Loucy (cell line): ENCODE results near the gene SDK1.

ENCODE experiments used
- H2AFZ ChIP-seq: fragments of 200-600 bp; sonication (generic); 2 replicates; pipeline ENCODE4 v1.6.0; 2016; ENCODE audit warnings: antibody characterized with exemption, mild to moderate bottlenecking, low read length, moderate library complexity
- H3F3A ChIP-seq: fragments of 200-600 bp; 2 replicates; pipeline ENCODE4 v1.6.0; 2016; ENCODE audit warnings: antibody characterized with exemption, low read depth, mild to moderate bottlenecking
- H3K27me3 ChIP-seq: fragments of 200-600 bp; sonication (generic); 2 replicates; pipeline ENCODE4 v1.6.1; 2014; ENCODE audit warnings: low read length, mild to moderate bottlenecking; ENCODE audit not compliant: insufficient read depth, poor library complexity, severe bottlenecking
- H3K36me3 ChIP-seq: fragments of 200-600 bp; sonication (generic); 2 replicates; pipeline ENCODE4 v1.6.1; 2016; ENCODE audit warnings: low read length; ENCODE audit not compliant: insufficient read depth
- H3K4me1 ChIP-seq: fragments of 200-600 bp; sonication (generic); 2 replicates; pipeline ENCODE4 v1.5.1; 2014; ENCODE audit warnings: low read length, mild to moderate bottlenecking; ENCODE audit not compliant: insufficient read depth, poor library complexity, severe bottlenecking
- H3K4me2 ChIP-seq: fragments of 200-600 bp; sonication (generic); 2 replicates; pipeline ENCODE4 v1.6.0; 2014; ENCODE audit warnings: antibody characterized with exemption, low read length, low read depth, mild to moderate bottlenecking; ENCODE audit not compliant: poor library complexity, severe bottlenecking
- H3K4me3 ChIP-seq: fragments of 200-600 bp; sonication (generic); 2 replicates; pipeline ENCODE4 v1.5.1; 2014; ENCODE audit warnings: low read length, mild to moderate bottlenecking, mixed read lengths; ENCODE audit not compliant: poor library complexity, severe bottlenecking
- H3K79me2 ChIP-seq: fragments of 200-600 bp; sonication (generic); 2 replicates; pipeline ENCODE4 v1.6.1; 2014; ENCODE audit warnings: low read length; ENCODE audit not compliant: insufficient read depth
- H3K9ac ChIP-seq: fragments of 200-600 bp; sonication (generic); 2 replicates; pipeline ENCODE4 v1.6.0; 2014; ENCODE audit warnings: mild to moderate bottlenecking, low read depth, low read length, moderate library complexity; ENCODE audit not compliant: poor library complexity, severe bottlenecking
- H3K9me2 ChIP-seq: fragments of 200-600 bp; sonication (generic); replicated peaks from 2 replicates; pipeline ENCODE4 v1.6.1; 2016; ENCODE audit warnings: low read depth, low read length, mixed read lengths
- H3K9me3 ChIP-seq: fragments of 200-600 bp; sonication (generic); 2 replicates; pipeline ENCODE4 v1.6.1; 2014; ENCODE audit warnings: mild to moderate bottlenecking, antibody characterized with exemption, low read length, low read depth; ENCODE audit not compliant: insufficient read depth
- H4K20me1 ChIP-seq: fragments of 200-600 bp; sonication (generic); 2 replicates; pipeline ENCODE4 v1.6.0; 2014; ENCODE audit warnings: antibody characterized with exemption, low read length, mild to moderate bottlenecking; ENCODE audit not compliant: insufficient read depth, poor library complexity, severe bottlenecking
- EZH2phosphoT487 ChIP-seq: fragments of 200-600 bp; IDR thresholded peaks from 2 replicates; pipeline ENCODE4 v1.6.1; 2018; ENCODE audit warnings: antibody characterized with exemption, mild to moderate bottlenecking, moderate library complexity, borderline replicate concordance
- TF ChIP-seq, protein P1 (sequence below): fragments of 200-600 bp; sonication (generic); conservative IDR thresholded peaks from 2 replicates; pipeline ENCODE4 v1.5.1; 2014; ENCODE audit warnings: mild to moderate bottlenecking, antibody characterized with exemption, low read length

Gene SDK1

DNA sequence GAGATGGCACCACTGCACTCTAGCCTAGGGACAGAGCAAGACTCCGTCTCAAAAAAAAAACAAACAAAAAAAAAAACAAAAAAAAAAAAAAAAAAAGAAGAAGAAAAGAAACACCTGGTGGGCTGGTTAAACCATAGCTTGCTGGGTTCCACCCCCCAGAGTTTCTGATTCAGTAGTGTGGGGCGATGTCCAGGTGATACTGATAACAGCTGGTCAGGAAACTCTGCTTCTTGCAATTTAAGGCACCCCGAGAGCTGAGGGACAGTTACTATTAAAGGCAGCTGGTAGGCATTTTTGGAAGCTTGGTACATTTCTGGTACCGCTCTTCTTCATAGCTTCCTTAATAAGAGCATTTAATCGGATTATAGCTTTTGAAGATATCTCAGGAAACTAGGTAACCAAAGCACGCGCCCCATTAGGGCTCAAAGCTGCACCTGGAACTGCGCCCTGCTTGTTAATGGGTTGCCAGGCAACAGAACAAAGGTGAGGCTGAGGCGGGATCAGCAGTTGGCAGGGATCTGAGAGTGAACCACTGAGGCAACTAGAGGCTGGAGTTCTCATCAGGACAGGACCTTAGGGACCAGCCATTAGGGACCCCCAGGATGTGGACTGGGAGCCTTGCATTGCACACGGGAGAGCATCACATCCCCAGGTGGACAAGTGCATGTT is 6.5 kb upstream of the SDK1 start:
- no peaks in the 10 kb centered on the region for H3K4me1 ChIP-seq
- H3K4me3 ChIP-seq: no peak overlapping the region
- H3F3A ChIP-seq: no peaks in the 10 kb centered on the region
- no peaks in the 10 kb centered on the region for H3K27me3 ChIP-seq
- H3K9ac ChIP-seq: no peak overlapping the region
- no peaks in the 10 kb centered on the region for H3K79me2 ChIP-seq
- no peak overlapping the region for H2AFZ ChIP-seq
- H3K9me2 ChIP-seq: no peaks in the 10 kb centered on the region
- TF ChIP-seq EZH2phosphoT487: no peak
- TF ChIP-seq, protein P1, sequence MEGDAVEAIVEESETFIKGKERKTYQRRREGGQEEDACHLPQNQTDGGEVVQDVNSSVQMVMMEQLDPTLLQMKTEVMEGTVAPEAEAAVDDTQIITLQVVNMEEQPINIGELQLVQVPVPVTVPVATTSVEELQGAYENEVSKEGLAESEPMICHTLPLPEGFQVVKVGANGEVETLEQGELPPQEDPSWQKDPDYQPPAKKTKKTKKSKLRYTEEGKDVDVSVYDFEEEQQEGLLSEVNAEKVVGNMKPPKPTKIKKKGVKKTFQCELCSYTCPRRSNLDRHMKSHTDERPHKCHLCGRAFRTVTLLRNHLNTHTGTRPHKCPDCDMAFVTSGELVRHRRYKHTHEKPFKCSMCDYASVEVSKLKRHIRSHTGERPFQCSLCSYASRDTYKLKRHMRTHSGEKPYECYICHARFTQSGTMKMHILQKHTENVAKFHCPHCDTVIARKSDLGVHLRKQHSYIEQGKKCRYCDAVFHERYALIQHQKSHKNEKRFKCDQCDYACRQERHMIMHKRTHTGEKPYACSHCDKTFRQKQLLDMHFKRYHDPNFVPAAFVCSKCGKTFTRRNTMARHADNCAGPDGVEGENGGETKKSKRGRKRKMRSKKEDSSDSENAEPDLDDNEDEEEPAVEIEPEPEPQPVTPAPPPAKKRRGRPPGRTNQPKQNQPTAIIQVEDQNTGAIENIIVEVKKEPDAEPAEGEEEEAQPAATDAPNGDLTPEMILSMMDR: no peak
- no peaks in the 10 kb centered on the region for H3K9me3 ChIP-seq
- H3K4me2 ChIP-seq: no peak overlapping the region
- no peaks in the 10 kb centered on the region for H4K20me1 ChIP-seq
- H3K36me3 ChIP-seq: no peaks in the 10 kb centered on the region

DNA sequence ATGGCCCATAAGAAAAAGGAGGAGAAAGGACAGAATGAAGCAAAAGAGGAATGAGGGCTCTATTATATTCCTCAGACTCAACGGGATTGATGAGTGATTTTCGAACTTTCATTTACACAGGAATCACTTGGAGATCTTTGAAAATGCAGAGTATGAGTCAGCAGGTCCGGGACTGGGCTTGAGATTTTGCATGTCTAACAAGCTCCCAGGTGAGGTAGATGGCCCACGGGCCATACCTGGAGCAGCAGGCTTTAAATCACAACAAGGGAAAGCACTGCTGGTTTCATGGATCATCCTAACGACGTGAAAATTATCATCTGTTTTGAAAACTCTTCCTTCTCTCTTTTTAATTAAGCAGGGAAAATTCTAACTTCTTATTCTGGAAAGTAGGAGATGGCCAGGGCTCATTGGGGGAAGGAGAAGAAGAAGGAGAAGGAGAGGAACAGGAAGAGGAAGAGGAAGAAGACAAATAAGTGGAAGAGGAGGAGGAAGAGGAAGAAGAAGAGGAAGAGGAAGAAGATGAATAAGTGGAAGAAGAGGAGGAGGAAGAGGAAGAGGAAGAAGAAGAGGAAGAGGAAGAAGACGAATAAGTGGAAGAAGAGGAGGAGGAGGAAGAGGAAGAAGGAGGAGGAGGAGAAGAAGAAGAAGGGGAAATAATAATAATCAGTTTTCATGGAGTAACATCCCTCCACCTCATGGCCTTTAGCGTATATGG is 3.8 kb upstream of the SDK1 start:
- H3F3A ChIP-seq: no peaks in the 10 kb centered on the region
- H3K9ac ChIP-seq: no peak overlapping the region
- H3K9me3 ChIP-seq: no peaks in the 10 kb centered on the region
- no peaks in the 10 kb centered on the region for H3K9me2 ChIP-seq
- TF ChIP-seq, protein P1: no peak
- no peaks in the 10 kb centered on the region for H4K20me1 ChIP-seq
- no peak overlapping the region for H2AFZ ChIP-seq
- H3K4me1 ChIP-seq: no peaks in the 10 kb centered on the region
- no peaks in the 10 kb centered on the region for H3K27me3 ChIP-seq
- no peak overlapping the region for H3K4me2 ChIP-seq
- H3K4me3 ChIP-seq: no peak overlapping the region
- no peaks in the 10 kb centered on the region for H3K36me3 ChIP-seq
- H3K79me2 ChIP-seq: no peaks in the 10 kb centered on the region

DNA sequence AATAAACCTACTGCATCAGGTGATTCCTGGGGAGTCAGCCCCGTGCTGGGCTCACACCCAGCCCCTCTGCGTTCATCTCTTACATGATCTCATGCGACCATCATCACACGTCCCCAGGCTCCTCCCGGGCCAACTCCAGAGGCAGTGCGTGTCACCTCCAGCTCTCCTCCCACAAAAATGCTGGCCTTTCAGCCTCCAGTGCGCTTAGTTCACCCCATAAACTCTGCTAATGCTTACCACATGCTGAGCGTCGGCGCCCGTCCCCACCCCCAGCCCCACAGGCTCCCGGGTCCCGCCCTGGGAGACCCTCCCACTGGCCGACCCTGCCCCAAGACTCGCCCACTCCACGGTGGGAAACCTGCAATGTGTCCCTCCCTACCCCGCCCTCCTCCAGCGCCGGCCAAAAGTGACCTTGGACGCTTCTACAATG is 816 bp upstream of the SDK1 start:
- H3K4me1 ChIP-seq: no peaks in the 10 kb centered on the region
- no peaks in the 10 kb centered on the region for H3F3A ChIP-seq
- H3K9me3 ChIP-seq: no peaks in the 10 kb centered on the region
- H3K4me2 ChIP-seq: no peak overlapping the region
- H3K9ac ChIP-seq: no peak overlapping the region
- no peak for TF ChIP-seq EZH2phosphoT487
- TF ChIP-seq, protein P1: no peak
- H3K4me3 ChIP-seq: no peak overlapping the region
- H3K36me3 ChIP-seq: no peaks in the 10 kb centered on the region
- no peaks in the 10 kb centered on the region for H4K20me1 ChIP-seq
- no peaks in the 10 kb centered on the region for H3K9me2 ChIP-seq
- H3K79me2 ChIP-seq: no peaks in the 10 kb centered on the region
- H2AFZ ChIP-seq: no peak overlapping the region
- H3K27me3 ChIP-seq: no peaks in the 10 kb centered on the region
